Spinal cord (tissue), 10 donors: ENCODE measurements around the gene HYAL3. TPM values are rescaled to one million over a fixed set of nuclear protein-coding genes. Genes with fewer than 3 reads are reported as not detected.
"Not testable (repeated sequence)": the region's sequence is repeated elsewhere in the genome, so short reads cannot be mapped to it uniquely, and the experiment has no call there.

ENCODE experiments used
- DNase-seq, 6 donors: peaks; one replicate each; pipeline versions ENCODE4 v3.0.0 to v3.0.0-alpha.2; 2013 to 2015; ENCODE audit warnings: low spot score in 6 of 6, low read depth in 4 of 6
- H3K27ac ChIP-seq: one replicate; pipeline ENCODE4 v1.5.1; 2013; ENCODE audit warnings: low read depth, low read length, control low read depth
- H3K27me3 ChIP-seq: one replicate; pipeline ENCODE4 v1.6.1; 2013; ENCODE audit warnings: low read length; ENCODE audit not compliant: control insufficient read depth, insufficient read depth
- H3K36me3 ChIP-seq: one replicate; pipeline ENCODE4 v1.6.1; 2013; ENCODE audit warnings: low read length; ENCODE audit not compliant: control insufficient read depth, insufficient read depth
- H3K4me1 ChIP-seq: one replicate; pipeline ENCODE4 v1.6.1; 2013; ENCODE audit warnings: low read length; ENCODE audit not compliant: control insufficient read depth, insufficient read depth
- H3K4me3 ChIP-seq: one replicate; pipeline ENCODE4 v1.5.1; 2013; ENCODE audit warnings: low read depth, low read length, control low read depth
- H3K9me3 ChIP-seq: one replicate; pipeline ENCODE4 v1.6.1; 2013; ENCODE audit warnings: low read length; ENCODE audit not compliant: control insufficient read depth, insufficient read depth
- WGBS: methylation state at CpG from one replicate; pipeline ENCODE4 v1.1.5; 2013; ENCODE audit warnings: missing lambda C conversion rate; ENCODE audit not compliant: insufficient coverage; 5-methylcytosine and 5-hydroxymethylcytosine counted together
- polyA plus RNA-seq, 2 donors: library from polyadenylated mRNA; unstranded; fragments of 120-200 nt; gene quantifications; one replicate each; pipeline ENCODE4 v1.2.1, GENCODE V29; 2013; ENCODE audit not compliant: insufficient read length in 2 of 2
- total RNA-seq, 2 donors: library from RNA; depleted of rRNA in 1 of 2; stranded (reverse); fragments of 120-200 nt in 1 of 2; fragments of >200 nt in 1 of 2; gene quantifications; one replicate each; pipeline versions ENCODE4 v1.2.3 to v1.2.4, GENCODE V29; 2013 to 2014
- donor health status: healthy.

Gene HYAL3
- total and polyA plus RNA-seq, 4 donors: 4.2 to 14.2 (median 11.9) TPM

DNA sequence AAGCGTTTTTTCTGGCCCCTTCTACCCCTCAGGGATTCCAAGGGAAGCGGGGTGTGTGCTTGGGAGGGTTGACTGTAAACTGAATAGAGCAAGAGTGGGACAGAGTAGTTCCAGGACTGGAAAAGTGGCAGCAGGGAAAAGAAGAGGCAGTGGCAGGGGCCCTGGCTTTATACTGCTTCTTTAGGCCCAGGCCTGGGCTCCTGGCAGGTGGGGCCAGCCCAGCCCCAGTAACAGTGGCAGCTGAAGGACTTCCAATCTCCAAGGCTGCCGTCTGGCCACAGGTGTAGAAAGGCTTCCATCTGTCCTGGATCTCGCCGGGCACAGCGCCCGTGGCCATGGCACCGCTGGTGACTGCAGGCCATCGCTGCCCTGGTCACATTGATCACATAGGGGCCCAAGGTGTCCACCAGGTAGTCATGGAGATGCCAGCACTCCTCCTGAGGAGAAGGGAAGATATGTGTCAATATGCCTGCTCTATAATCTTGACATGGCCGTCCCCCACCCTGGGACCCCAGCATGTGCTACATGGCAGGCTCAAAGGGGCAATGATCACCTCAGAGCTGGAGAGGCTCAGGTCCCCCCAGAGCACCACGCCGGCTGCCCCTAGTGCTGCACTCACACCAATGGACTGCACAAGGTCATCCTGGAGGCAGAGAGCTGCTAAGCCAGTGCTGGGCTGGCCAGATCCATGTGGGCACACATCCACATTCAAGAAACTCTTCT lies 6.0 kb downstream of the HYAL3 start:
- peaks cover 51% of the 10 kb centered on the region for H3K36me3 ChIP-seq
- peak overlapping the region; percentile 87 for H3K27ac ChIP-seq
- no peaks in the 10 kb centered on the region for H3K9me3 ChIP-seq
- no peak for DNase-seq
- WGBS: 87% methylated on average over 12 of the region's 12 CpGs
- H3K4me3 ChIP-seq: no peak overlapping the region
- H3K27me3 ChIP-seq: no peaks in the 10 kb centered on the region
- H3K4me1 ChIP-seq: peaks cover 39% of the 10 kb centered on the region

DNA sequence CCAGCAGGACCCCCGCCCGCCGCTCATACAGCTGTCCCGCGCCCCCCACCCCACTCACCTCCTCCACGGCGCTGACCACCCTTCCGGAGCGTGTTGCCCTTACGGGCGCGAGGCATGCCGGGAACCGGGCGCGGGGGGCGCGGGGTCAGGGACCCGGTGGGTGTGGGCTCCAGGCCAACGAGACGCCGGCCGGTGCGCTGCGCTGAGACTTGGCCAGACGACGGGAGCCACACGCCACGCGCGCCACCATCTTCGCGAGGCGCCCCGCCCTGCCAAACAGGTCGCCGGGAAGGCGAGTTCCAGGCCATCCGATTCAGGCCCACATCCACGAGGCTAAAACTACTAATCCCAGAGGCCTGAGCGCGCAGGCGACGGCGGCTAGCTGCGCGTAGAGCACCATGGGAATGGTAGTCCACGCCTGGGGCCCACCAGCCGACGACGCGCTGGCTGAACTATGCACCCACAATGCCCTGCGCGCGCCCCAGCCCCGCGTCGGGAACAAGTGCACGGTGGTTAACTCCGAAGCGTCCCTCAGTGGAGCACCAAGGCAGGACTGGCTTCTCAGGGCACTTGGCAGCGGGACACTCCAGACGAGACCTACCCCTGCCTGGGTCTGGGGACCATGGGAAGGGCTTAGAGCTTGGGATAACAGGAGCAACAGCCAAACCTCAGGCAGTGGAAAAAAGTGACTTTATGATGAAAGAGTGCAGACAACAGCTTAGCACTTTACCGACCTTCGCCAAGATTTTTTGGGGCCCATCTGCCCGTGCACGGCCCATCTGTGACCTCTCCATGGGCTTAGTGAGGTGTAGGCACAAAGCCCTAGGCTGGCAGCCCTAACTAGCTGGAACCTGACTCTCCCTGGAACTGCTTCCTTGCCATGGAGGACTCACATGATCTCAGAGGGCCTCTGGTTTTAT lies 6.8 kb downstream of the HYAL3 start, which contains the start of gene IFRD2:
Gene IFRD2, minus strand, starts transcription at position 271 of the 920 bp plus-strand sequence. Its CDS starts 155 bp downstream, at position 116.
- peak; percentile 86 to 99 (median 94) for DNase-seq
- peaks cover 58% of the 10 kb centered on the region for H3K36me3 ChIP-seq
- H3K27me3 ChIP-seq: no peaks in the 10 kb centered on the region
- no peaks in the 10 kb centered on the region for H3K9me3 ChIP-seq
- 2% methylated on average over 66 of the region's 67 CpGs for WGBS
- H3K4me3 ChIP-seq: peak within 1 kb of the TSS; percentile 82
- H3K4me1 ChIP-seq: peaks cover 31% of the 10 kb centered on the region
- H3K27ac ChIP-seq: peak within 1 kb of the TSS; percentile 87

DNA sequence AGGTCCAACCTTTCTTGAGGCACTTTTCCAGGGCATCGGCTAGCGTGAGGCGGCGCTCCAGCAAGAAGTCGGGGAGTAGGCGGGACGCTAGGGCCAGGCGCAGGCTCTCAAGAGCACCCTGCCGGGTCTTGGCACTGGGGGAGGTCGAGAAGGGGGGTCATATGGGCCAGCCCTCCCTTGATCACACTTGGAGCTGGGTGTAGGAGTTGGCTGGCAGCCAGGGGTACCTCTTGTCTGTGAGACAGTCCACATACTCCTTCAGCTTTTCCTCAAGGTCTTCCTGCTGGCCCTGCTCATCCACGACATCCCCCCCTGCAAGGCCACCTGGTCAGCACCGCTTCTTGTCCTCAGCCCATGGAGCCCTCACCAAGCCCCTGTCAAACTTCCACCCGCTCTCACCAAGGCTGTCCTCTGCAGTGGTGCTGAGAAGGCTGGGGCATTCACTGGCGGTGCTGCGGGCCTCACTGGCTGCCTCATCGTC lies 9.0 kb downstream of the HYAL3 start:
- Histone ChIP-seq H3K4me1 (peaks cover 29% of the 10 kb centered on the region), H3K27me3 (no peaks in the 10 kb centered on the region), H3K27ac (no peak overlapping the region), H3K9me3 (no peaks in the 10 kb centered on the region), H3K36me3 (peaks cover 53% of the 10 kb centered on the region), H3K4me3 (no peak overlapping the region)
- no peak for DNase-seq
- 97% methylated on average over 6 of the region's 16 CpGs for WGBS

DNA sequence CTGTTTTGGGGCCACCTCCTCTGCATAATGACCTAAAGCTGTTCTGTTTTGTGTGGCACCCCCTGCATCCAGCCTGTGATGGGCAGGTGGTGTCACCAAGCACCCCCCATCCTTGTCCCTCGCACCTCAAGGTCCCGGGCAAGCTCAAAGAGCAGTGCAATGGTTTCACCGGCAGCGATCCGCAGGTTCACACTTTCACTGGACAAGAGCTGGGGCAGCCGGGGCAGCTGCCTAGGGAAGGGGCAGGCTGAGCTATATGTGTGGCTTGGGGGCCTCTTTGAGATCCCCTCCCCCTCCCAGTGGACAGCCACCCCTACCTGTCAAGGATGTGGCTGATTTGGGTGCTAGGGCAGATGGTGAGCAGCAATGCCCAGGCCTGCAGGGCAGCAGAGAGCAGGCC lies 10.1 kb downstream of the HYAL3 start:
- peaks cover 29% of the 10 kb centered on the region for H3K4me1 ChIP-seq
- no peak for DNase-seq
- 90% methylated on average over 2 of the region's 6 CpGs for WGBS

DNA sequence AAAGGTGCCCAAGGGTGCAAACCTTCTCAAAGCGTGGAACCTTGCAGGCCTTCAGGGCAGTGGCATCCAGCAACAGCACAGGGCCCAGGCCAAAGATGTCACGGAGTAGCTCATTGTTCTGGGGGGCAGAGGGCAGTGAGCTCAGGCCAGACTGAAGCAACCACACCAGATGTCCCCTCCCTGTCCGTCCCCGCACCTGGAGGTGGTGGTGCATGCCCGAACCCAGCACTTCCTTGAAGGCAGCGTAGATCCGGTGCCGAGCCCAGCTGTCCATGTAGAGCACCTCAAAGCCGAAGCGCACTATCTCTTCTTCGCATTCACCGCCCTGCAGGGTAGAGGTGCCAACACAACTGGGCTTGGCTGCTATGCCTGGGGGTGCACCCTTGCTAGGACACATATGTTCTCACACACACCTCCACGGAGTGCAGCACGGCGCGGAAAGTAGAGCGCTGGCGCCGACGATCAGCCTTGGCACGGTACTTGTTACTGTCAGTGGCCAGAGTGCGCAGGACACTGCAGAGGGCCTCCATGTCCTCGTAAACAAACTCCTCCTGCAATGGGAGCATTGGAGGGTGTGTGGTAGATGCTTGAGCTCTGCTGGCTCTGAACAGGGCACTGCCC lies 10.7 kb downstream of the HYAL3 start:
- DNase-seq: no peak
- H3K9me3 ChIP-seq: no peaks in the 10 kb centered on the region
- no peaks in the 10 kb centered on the region for H3K27me3 ChIP-seq
- H3K27ac ChIP-seq: no peak overlapping the region
- no peak overlapping the region for H3K4me3 ChIP-seq
- H3K36me3 ChIP-seq: peaks cover 47% of the 10 kb centered on the region
- 96% methylated on average over 22 of the region's 23 CpGs for WGBS
- peaks cover 28% of the 10 kb centered on the region for H3K4me1 ChIP-seq

More for the DNA sequence above, 10.1 kb downstream of the HYAL3 start:
- Histone ChIP-seq H3K27me3 (no peaks in the 10 kb centered on the region), H3K36me3 (peaks cover 47% of the 10 kb centered on the region), H3K9me3 (no peaks in the 10 kb centered on the region), H3K27ac (no peak overlapping the region), H3K4me3 (no peak overlapping the region)

DNA sequence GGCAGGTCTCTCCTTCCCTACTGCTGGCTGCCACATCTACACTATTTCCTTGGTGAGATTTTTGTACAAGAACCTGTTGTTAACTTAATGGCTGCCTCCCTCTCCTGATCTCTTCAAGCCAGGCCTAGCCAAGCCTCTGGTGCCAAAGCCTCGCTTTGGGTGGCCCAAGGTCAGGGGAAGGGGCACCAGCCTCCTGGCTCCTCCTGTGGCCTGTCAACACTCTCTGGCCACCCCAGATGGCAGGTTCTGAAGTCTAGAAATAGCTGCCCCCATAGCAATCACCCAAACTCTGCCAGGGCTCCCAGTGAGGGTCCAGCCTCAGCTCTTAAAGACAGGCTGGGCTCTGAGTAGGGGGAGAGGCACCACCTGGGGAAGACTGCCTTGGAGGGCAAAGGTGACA lies 11.9 kb downstream of the HYAL3 start:
- DNase-seq: no peak
- no peak overlapping the region for H3K27ac ChIP-seq
- H3K9me3 ChIP-seq: no peaks in the 10 kb centered on the region
- peaks cover 17% of the 10 kb centered on the region for H3K4me1 ChIP-seq
- no peak overlapping the region for H3K4me3 ChIP-seq
- no peaks in the 10 kb centered on the region for H3K27me3 ChIP-seq
- WGBS: 87% methylated on average over 1 of the region's 1 CpG
- H3K36me3 ChIP-seq: peaks cover 47% of the 10 kb centered on the region

DNA sequence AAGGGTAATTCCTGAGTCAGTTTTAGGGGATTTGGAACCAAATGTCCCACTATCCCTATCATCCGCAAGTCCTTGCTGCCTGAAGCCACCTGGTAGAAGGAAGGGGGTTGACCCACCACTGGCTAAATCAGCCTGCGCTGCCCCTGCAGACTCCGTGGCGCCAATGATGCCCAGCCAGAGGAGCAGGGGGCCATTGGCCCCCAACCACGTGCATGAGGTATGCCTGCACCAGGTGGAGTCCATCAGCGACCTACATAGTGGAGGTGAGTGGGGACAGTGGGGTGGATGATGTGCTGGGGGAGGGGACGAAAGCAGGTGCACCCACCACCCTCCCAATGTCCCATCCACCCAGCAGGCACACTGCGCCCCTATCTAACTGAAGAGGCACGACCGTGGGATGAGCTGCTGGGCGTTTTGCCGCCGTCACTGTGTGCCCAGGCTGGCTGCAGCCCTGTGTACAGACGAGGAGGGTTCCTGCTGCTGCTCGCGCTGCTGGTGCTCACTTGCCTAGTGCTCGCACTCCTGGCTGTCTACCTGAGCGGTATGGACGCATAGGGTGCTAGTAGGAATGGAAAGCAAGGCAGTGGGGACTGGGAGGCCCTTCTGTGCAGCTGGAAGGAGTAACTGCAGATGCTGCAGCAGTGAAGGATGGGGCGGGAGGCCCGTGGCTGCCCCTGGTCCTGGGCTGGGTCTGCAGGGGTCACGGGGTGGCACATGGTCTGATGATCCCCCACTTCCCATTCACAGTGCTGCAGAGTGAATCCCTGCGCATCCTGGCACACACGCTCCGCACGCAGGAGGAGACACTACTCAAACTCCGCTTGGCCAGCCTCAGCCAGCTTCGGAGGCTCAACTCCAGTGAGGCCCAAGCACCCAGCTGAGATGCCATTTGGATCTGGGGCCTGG lies 12.6 kb downstream of the HYAL3 start:
- no peak overlapping the region for H3K27ac ChIP-seq
- H3K4me1 ChIP-seq: peaks cover 14% of the 10 kb centered on the region
- no peak for DNase-seq
- no peak overlapping the region for H3K4me3 ChIP-seq
- no peaks in the 10 kb centered on the region for H3K27me3 ChIP-seq
- H3K36me3 ChIP-seq: peaks cover 47% of the 10 kb centered on the region
- no peaks in the 10 kb centered on the region for H3K9me3 ChIP-seq
- 92% methylated on average over 25 of the region's 28 CpGs for WGBS

DNA sequence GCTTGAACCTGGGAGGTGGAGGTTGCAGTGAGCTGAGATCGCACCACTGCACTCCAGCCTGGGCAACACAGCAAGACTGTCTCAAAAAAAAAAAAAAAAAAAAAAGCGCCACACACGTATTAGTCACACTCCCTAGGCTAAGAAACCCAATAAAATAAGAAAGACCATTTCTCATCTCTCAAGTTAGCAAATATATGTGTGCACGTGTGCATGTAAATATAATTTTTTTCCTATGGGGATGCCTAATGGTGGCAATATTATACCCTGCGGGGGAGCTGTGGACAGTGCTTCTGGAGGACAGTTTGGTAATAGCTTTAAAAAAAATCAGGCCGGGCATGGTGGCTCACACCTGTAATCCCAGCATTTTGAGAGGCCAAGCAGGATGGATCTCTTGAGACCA lies 15.1 kb downstream of the HYAL3 start:
- H3K27ac ChIP-seq, DNase-seq, H3K27me3 ChIP-seq, H3K4me3 ChIP-seq, H3K9me3 ChIP-seq, H3K4me1 ChIP-seq: not testable (repeated sequence)
- peaks cover 30% of the 10 kb centered on the region for H3K36me3 ChIP-seq
- 89% methylated on average over 1 of the region's 6 CpGs for WGBS
